ENCODE measurements around the gene LRCH3. TPM values are rescaled to one million over a fixed set of nuclear protein-coding genes. Genes with fewer than 3 reads are reported as not detected.

LRCH3 gene
- total and polyA plus RNA-seq, 2 of the 13 experiments (the other 11 are each of a cell fraction or from before 2014, with no cell fraction given): 25.5 to 103 TPM

- 0 out of 2 replicates have a peak, but pooled peaks have one; percentile 35 for TF ChIP-seq ZGPAT (CRISPR knock-in tag; IDR thresholded peaks at IDR 0.05)
- peak; percentile 48; the same call in 1 of the 2 replicates for TF ChIP-seq ETV5 (CRISPR knock-in tag; IDR thresholded peaks at IDR 0.05; ENCODE audit: borderline replicate concordance)
- peak; percentile 91 for TF ChIP-seq PATZ1 (CRISPR knock-in tag; IDR thresholded peaks at IDR 0.05)
- peak; percentile 55; the same call in 1 of the 2 replicates for TF ChIP-seq ZFP90 (CRISPR knock-in tag; IDR thresholded peaks at IDR 0.05; ENCODE audit: borderline replicate concordance)
- TF ChIP-seq ZNF430 (CRISPR knock-in tag; IDR thresholded peaks at IDR 0.05): no peak
- peak; percentile 23; the same call in 1 of the 2 replicates for TF ChIP-seq MEIS2 (CRISPR knock-in tag; IDR thresholded peaks at IDR 0.05)
- 0 out of 2 replicates have a peak, but pooled peaks have one; percentile 15 for TF ChIP-seq HDAC2 (CRISPR knock-in tag; IDR thresholded peaks at IDR 0.05)
- TF ChIP-seq, protein P1, sequence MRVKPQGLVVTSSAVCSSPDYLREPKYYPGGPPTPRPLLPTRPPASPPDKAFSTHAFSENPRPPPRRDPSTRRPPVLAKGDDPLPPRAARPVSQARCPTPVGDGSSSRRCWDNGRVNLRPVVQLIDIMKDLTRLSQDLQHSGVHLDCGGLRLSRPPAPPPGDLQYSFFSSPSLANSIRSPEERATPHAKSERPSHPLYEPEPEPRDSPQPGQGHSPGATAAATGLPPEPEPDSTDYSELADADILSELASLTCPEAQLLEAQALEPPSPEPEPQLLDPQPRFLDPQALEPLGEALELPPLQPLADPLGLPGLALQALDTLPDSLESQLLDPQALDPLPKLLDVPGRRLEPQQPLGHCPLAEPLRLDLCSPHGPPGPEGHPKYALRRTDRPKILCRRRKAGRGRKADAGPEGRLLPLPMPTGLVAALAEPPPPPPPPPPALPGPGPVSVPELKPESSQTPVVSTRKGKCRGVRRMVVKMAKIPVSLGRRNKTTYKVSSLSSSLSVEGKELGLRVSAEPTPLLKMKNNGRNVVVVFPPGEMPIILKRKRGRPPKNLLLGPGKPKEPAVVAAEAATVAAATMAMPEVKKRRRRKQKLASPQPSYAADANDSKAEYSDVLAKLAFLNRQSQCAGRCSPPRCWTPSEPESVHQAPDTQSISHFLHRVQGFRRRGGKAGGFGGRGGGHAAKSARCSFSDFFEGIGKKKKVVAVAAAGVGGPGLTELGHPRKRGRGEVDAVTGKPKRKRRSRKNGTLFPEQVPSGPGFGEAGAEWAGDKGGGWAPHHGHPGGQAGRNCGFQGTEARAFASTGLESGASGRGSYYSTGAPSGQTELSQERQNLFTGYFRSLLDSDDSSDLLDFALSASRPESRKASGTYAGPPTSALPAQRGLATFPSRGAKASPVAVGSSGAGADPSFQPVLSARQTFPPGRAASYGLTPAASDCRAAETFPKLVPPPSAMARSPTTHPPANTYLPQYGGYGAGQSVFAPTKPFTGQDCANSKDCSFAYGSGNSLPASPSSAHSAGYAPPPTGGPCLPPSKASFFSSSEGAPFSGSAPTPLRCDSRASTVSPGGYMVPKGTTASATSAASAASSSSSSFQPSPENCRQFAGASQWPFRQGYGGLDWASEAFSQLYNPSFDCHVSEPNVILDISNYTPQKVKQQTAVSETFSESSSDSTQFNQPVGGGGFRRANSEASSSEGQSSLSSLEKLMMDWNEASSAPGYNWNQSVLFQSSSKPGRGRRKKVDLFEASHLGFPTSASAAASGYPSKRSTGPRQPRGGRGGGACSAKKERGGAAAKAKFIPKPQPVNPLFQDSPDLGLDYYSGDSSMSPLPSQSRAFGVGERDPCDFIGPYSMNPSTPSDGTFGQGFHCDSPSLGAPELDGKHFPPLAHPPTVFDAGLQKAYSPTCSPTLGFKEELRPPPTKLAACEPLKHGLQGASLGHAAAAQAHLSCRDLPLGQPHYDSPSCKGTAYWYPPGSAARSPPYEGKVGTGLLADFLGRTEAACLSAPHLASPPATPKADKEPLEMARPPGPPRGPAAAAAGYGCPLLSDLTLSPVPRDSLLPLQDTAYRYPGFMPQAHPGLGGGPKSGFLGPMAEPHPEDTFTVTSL (CRISPR knock-in tag; IDR thresholded peaks at IDR 0.05; ENCODE audit: borderline replicate concordance): no peak
- peak; percentile 65; the same call in 1 of the 2 replicates for TF ChIP-seq GABPB1 (CRISPR knock-in tag; IDR thresholded peaks at IDR 0.05)
- TF ChIP-seq CEBPG (CRISPR knock-in tag; IDR thresholded peaks at IDR 0.05): peak; percentile 87
- 0 out of 2 replicates have a peak, but pooled peaks have one; percentile 22 for TF ChIP-seq FOXO4 (CRISPR knock-in tag; conservative IDR thresholded peaks at IDR 0.05)
- no peak for TF ChIP-seq ZNF329 (CRISPR knock-in tag; IDR thresholded peaks at IDR 0.05; ENCODE audit: low read depth)
- 0 out of 2 replicates have a peak, but pooled peaks have one; percentile 44 for TF ChIP-seq ZSCAN20 (CRISPR knock-in tag; IDR thresholded peaks at IDR 0.05; ENCODE audit: borderline replicate concordance)
- TF ChIP-seq, protein P2, sequence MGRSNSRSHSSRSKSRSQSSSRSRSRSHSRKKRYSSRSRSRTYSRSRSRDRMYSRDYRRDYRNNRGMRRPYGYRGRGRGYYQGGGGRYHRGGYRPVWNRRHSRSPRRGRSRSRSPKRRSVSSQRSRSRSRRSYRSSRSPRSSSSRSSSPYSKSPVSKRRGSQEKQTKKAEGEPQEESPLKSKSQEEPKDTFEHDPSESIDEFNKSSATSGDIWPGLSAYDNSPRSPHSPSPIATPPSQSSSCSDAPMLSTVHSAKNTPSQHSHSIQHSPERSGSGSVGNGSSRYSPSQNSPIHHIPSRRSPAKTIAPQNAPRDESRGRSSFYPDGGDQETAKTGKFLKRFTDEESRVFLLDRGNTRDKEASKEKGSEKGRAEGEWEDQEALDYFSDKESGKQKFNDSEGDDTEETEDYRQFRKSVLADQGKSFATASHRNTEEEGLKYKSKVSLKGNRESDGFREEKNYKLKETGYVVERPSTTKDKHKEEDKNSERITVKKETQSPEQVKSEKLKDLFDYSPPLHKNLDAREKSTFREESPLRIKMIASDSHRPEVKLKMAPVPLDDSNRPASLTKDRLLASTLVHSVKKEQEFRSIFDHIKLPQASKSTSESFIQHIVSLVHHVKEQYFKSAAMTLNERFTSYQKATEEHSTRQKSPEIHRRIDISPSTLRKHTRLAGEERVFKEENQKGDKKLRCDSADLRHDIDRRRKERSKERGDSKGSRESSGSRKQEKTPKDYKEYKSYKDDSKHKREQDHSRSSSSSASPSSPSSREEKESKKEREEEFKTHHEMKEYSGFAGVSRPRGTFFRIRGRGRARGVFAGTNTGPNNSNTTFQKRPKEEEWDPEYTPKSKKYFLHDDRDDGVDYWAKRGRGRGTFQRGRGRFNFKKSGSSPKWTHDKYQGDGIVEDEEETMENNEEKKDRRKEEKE (IDR thresholded peaks at IDR 0.05): no peak
These were observed 40.0 kb upstream of the LRCH3 start (continued) for GRCh38 chr3:197750858-197751737.
